ENCODE measurements around the gene EDEM2. TPM values are rescaled to one million over a fixed set of nuclear protein-coding genes. Genes with fewer than 3 reads are reported as not detected.
A peak's percentile ranks its signal among the peaks of the same experiment; 100 is the strongest.
"Not testable (repeated sequence)": the region's sequence is repeated elsewhere in the genome, so short reads cannot be mapped to it uniquely, and the experiment has no call there.

Gene EDEM2
- 32.2 and 41.8 TPM in 2 replicates for total RNA-seq

DNA sequence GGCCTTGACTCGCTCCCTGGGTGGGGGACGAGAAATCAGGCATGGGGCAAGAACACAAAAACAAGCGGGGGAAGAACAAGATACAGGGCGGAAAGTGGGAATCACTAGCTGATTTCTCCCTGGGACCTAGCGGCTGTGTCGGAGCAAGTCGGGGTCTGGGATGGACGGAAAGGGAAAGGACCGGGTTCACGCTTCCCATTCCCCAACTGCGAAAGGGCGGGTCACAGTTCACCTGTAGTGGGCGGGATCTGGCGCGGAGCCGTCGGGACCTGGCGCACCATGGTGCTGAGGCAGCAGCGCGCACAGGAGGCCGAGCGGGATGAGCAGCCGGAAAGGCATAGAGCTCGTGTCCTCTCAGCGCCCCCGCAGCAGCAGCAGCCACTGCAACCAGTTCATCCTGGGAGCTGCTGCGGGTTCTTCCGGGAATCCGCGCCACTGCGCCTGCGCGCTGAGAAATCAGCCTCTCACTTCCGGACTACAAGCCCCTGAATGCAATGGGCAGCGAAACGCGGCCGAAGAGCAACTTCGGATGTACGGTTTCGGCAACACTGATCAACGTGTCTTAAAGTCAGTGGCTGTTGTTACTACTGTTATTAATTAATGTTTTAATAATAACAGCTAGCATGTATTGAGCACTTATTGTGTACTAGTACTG is at the start of gene EDEM2:
EDEM2 (minus strand) TSS at position 417 of the 655 bp plus-strand sequence; CDS start at position 339, 78 bp downstream.
- H3K27ac ChIP-seq (ENCODE audit: low read depth, low read length) = peak within 1 kb of the TSS; percentile 93
- DNase-seq (ENCODE audit: insufficient read length, low spot score, missing footprints) = peak; percentile 99
- H3K27me3 ChIP-seq (ENCODE audit: insufficient read depth, low read length) = no peaks in the 10 kb centered on the region
- H3K4me2 ChIP-seq (ENCODE audit: insufficient read depth, low read length) = peak within 1 kb of the TSS; percentile 99
- H3K79me2 ChIP-seq (ENCODE audit: insufficient read depth, low read length) = peaks cover 6% of the 10 kb centered on the region
- H3K4me1 ChIP-seq (ENCODE audit: insufficient read depth, low read length) = peaks cover 19% of the 10 kb centered on the region
- no peaks in the 10 kb centered on the region for H4K20me1 ChIP-seq (ENCODE audit: insufficient read depth, low read length)
- H3K9me3 ChIP-seq (ENCODE audit: low read depth, low read length) = no peaks in the 10 kb centered on the region
- peak within 1 kb of the TSS; percentile 93 for H2AFZ ChIP-seq (ENCODE audit: low read length)
- peak within 1 kb of the TSS; percentile 97 for H3K4me3 ChIP-seq (ENCODE audit: insufficient read depth, low read length)
- H3K36me3 ChIP-seq (ENCODE audit: insufficient read depth, low read length) = peaks cover 11% of the 10 kb centered on the region
- TF ChIP-seq, protein P1, sequence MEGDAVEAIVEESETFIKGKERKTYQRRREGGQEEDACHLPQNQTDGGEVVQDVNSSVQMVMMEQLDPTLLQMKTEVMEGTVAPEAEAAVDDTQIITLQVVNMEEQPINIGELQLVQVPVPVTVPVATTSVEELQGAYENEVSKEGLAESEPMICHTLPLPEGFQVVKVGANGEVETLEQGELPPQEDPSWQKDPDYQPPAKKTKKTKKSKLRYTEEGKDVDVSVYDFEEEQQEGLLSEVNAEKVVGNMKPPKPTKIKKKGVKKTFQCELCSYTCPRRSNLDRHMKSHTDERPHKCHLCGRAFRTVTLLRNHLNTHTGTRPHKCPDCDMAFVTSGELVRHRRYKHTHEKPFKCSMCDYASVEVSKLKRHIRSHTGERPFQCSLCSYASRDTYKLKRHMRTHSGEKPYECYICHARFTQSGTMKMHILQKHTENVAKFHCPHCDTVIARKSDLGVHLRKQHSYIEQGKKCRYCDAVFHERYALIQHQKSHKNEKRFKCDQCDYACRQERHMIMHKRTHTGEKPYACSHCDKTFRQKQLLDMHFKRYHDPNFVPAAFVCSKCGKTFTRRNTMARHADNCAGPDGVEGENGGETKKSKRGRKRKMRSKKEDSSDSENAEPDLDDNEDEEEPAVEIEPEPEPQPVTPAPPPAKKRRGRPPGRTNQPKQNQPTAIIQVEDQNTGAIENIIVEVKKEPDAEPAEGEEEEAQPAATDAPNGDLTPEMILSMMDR (IDR thresholded peaks at IDR 0.05; ENCODE audit: extremely low read depth, low read depth, low read length) = no peak

GRCh38 chr20:35196313-35196712 is 49.2 kb upstream of the EDEM2 start:
- H4K20me1 ChIP-seq (ENCODE audit: insufficient read depth, low read length) = no peaks in the 10 kb centered on the region
- no peak overlapping the region for H3K27ac ChIP-seq (ENCODE audit: low read depth, low read length)
- H3K4me1 ChIP-seq (ENCODE audit: insufficient read depth, low read length) = peaks cover 10% of the 10 kb centered on the region
- no peak for DNase-seq (ENCODE audit: insufficient read length, low spot score, missing footprints)
- TF ChIP-seq, protein P1 (IDR thresholded peaks at IDR 0.05; ENCODE audit: extremely low read depth, low read depth, low read length) = no peak
- no peak overlapping the region for H3K4me2 ChIP-seq (ENCODE audit: insufficient read depth, low read length)
- no peak overlapping the region for H3K4me3 ChIP-seq (ENCODE audit: insufficient read depth, low read length)
- no peak overlapping the region for H2AFZ ChIP-seq (ENCODE audit: low read length)
- H3K79me2 ChIP-seq (ENCODE audit: insufficient read depth, low read length) = no peaks in the 10 kb centered on the region
- H3K9me3 ChIP-seq (ENCODE audit: low read depth, low read length) = peaks cover 7% of the 10 kb centered on the region
- H3K36me3 ChIP-seq (ENCODE audit: insufficient read depth, low read length) = no peaks in the 10 kb centered on the region
- H3K27me3 ChIP-seq (ENCODE audit: insufficient read depth, low read length) = no peaks in the 10 kb centered on the region

GRCh38 chr20:35193031-35193791 is 46.1 kb upstream of the EDEM2 start:
- H4K20me1 ChIP-seq (ENCODE audit: insufficient read depth, low read length); DNase-seq (ENCODE audit: insufficient read length, low spot score, missing footprints); H3K79me2 ChIP-seq (ENCODE audit: insufficient read depth, low read length); H3K36me3 ChIP-seq (ENCODE audit: insufficient read depth, low read length); H3K4me2 ChIP-seq (ENCODE audit: insufficient read depth, low read length); H3K4me3 ChIP-seq (ENCODE audit: insufficient read depth, low read length); H3K27me3 ChIP-seq (ENCODE audit: insufficient read depth, low read length); H3K9me3 ChIP-seq (ENCODE audit: low read depth, low read length); H3K4me1 ChIP-seq (ENCODE audit: insufficient read depth, low read length); H3K27ac ChIP-seq (ENCODE audit: low read depth, low read length); H2AFZ ChIP-seq (ENCODE audit: low read length): not testable (repeated sequence)

DNA sequence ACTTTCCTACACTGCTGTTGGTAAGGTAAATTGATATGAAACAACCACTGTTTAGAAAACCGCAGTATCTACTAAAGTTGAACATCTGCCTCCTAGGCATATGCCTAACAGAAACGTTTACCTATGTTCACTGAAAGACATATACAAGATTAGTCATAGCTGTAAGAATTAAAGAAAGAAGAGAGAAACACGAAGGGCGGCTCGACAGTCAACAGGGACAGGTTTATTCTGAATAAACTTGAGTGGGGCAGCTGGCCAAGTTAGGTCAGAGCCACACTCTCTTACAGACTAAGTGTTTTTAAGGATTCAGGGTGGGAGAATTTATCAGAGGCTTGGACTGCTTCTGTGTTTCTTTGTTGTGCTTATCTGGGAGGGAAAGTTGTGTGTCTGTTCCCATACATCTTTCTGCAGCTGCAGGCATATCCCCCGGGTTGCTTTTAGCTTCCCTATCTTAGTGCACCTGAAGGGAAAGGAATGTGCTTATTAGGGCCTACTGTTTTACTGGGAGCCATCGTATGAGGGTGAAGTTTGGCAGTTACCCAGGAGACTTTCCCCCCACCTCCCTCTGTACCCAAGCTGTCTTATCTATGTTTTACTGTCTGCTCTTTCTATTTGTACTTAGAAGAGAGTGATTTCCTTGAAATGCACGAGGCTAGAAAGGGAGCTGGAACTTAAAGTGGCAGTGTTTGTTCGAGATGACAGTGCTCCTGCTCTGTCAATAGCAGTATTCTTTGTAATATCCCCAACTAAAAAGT is 45.2 kb upstream of the EDEM2 start:
- Histone ChIP-seq H2AFZ (ENCODE audit: low read length) (no peak overlapping the region), H4K20me1 (ENCODE audit: insufficient read depth, low read length) (no peaks in the 10 kb centered on the region), H3K4me3 (ENCODE audit: insufficient read depth, low read length) (no peak overlapping the region), H3K36me3 (ENCODE audit: insufficient read depth, low read length) (no peaks in the 10 kb centered on the region), H3K79me2 (ENCODE audit: insufficient read depth, low read length) (no peaks in the 10 kb centered on the region), H3K27me3 (ENCODE audit: insufficient read depth, low read length) (no peaks in the 10 kb centered on the region), H3K9me3 (ENCODE audit: low read depth, low read length) (no peaks in the 10 kb centered on the region), H3K4me2 (ENCODE audit: insufficient read depth, low read length) (no peak overlapping the region), H3K27ac (ENCODE audit: low read depth, low read length) (no peak overlapping the region), H3K4me1 (ENCODE audit: insufficient read depth, low read length) (no peaks in the 10 kb centered on the region)
- DNase-seq (ENCODE audit: insufficient read length, low spot score, missing footprints) = no peak
- TF ChIP-seq, protein P1 (IDR thresholded peaks at IDR 0.05; ENCODE audit: extremely low read depth, low read depth, low read length) = no peak
